ENCODE results near the gene SETD6.
"Not testable (repeated sequence)": the region's sequence is repeated elsewhere in the genome, so short reads cannot be mapped to it uniquely, and the experiment has no call there.

The SETD6 gene

DNA sequence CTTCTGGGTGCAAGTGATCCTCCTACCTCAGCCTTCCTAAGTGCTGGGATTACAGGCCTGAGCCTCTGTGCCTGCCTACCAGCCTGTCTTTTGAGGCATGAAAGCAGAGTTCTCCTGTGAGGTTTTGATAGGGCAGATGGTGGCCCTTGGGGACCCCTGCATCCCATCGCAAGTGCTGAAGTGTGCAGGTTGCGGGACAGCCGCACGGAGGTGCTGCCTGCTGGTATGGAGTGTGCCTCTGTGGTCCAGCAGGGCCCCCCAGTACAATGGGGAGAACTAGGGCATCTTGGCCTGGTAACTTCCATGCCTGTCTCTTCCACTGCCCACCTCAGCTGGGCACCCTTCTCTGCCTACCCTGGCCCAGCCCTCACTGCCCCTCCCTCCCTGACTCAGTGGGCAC, 25.3 kb upstream of the SETD6 start:
- Histone ChIP-seq H3K36me3 (replicated peaks in 1 of 2; ENCODE audit: control insufficient read depth in 2 of 2, insufficient read depth in 2 of 2, low read length in 2 of 2) (no peaks in the 10 kb centered on the region), H3K79me1 (ENCODE audit: low read depth, low read length) (no peaks in the 10 kb centered on the region), H3K9me3 (replicated peaks in 1 of 2; ENCODE audit: control insufficient read depth in 2 of 2, insufficient read depth in 1 of 2, low read depth in 1 of 2, low read length in 2 of 2) (no peaks in the 10 kb centered on the region), H3K27me3 (ENCODE audit: control insufficient read depth in 3 of 3, insufficient read depth in 3 of 3, low read depth in 1 of 3, low read length in 3 of 3) (no peaks in the 10 kb centered on the region), H2BK12ac (ENCODE audit: low read length) (no peak overlapping the region), H3K14ac (ENCODE audit: low read length) (peak overlapping the region; percentile 41), H2AK5ac (ENCODE audit: low read depth, low read length) (peak overlapping the region; percentile 1), H2BK5ac (ENCODE audit: low read length) (no peak overlapping the region), H3K23ac (ENCODE audit: low read depth, low read length, poor library complexity) (no peak overlapping the region), H2BK120ac (ENCODE audit: low read depth, low read length) (no peak overlapping the region), H4K8ac (ENCODE audit: low read depth, low read length) (no peak overlapping the region), H3K18ac (ENCODE audit: low read length) (peak overlapping the region; percentile 67), H3K4ac (ENCODE audit: low read length) (no peak overlapping the region), H3K4me1 (ENCODE audit: control insufficient read depth in 2 of 2, insufficient read depth in 1 of 2, low read depth in 1 of 2, low read length in 2 of 2) (peaks cover 27 to 37% of the 10 kb centered on the region in 2 donors), H3K4me3 (ENCODE audit: low read length in 2 of 2) (no peak overlapping the region), H3K9ac (ENCODE audit: low read depth, low read length, poor library complexity) (no peak overlapping the region), H3K27ac (replicated peaks; ENCODE audit: low read length) (no peak overlapping the region), H2AFZ (ENCODE audit: low read length) (no peak overlapping the region), H3K4me2 (ENCODE audit: insufficient read depth, low read length, poor library complexity, severe bottlenecking) (no peak overlapping the region), H4K91ac (ENCODE audit: low read depth, low read length, poor library complexity) (no peak overlapping the region), H2BK15ac (ENCODE audit: low read length) (peak overlapping the region; percentile 54)
- WGBS, 2 donors (ENCODE audit: extremely low coverage in 2 of 2, insufficient read length in 2 of 2, insufficient replicate concordance in 1 of 2) = no CpG with 5 or more reads among the region's 4 CpGs
- no peak for DNase-seq (ENCODE audit: low spot score)

DNA sequence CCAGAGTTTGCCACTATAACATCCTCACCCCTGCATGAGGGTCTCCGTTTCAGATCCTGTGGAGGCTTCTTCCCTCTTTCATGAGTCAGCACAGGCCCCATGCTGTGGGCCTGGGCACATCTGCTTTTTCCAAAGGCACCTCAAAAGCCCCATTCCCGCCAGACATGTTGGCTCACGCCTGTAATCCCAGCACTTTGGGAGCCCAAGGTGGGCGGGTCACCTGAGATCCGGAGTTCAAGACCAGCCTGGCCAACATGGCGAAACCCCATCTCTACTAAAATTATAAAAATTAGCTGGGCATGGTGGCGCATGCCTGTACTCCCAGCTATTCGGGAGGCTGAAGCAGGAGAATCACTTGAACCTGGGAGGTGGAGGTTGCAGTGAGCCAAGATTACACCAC, 24.8 kb upstream of the SETD6 start:
- not testable (repeated sequence) for H4K91ac ChIP-seq (ENCODE audit: low read depth, low read length, poor library complexity); H2BK15ac ChIP-seq (ENCODE audit: low read length); H2AK5ac ChIP-seq (ENCODE audit: low read depth, low read length); H3K14ac ChIP-seq (ENCODE audit: low read length); H3K27me3 ChIP-seq (ENCODE audit: control insufficient read depth in 3 of 3, insufficient read depth in 3 of 3, low read depth in 1 of 3, low read length in 3 of 3); H3K27ac ChIP-seq (replicated peaks; ENCODE audit: low read length); H2BK120ac ChIP-seq (ENCODE audit: low read depth, low read length); H2AFZ ChIP-seq (ENCODE audit: low read length); H3K4ac ChIP-seq (ENCODE audit: low read length); H3K79me1 ChIP-seq (ENCODE audit: low read depth, low read length); H2BK12ac ChIP-seq (ENCODE audit: low read length); H3K18ac ChIP-seq (ENCODE audit: low read length); H3K4me2 ChIP-seq (ENCODE audit: insufficient read depth, low read length, poor library complexity, severe bottlenecking); DNase-seq (ENCODE audit: low spot score); H3K23ac ChIP-seq (ENCODE audit: low read depth, low read length, poor library complexity); H3K36me3 ChIP-seq (replicated peaks in 1 of 2; ENCODE audit: control insufficient read depth in 2 of 2, insufficient read depth in 2 of 2, low read length in 2 of 2); H3K4me3 ChIP-seq (ENCODE audit: low read length in 2 of 2); H3K9ac ChIP-seq (ENCODE audit: low read depth, low read length, poor library complexity); H3K9me3 ChIP-seq (replicated peaks in 1 of 2; ENCODE audit: control insufficient read depth in 2 of 2, insufficient read depth in 1 of 2, low read depth in 1 of 2, low read length in 2 of 2); H2BK5ac ChIP-seq (ENCODE audit: low read length); H4K8ac ChIP-seq (ENCODE audit: low read depth, low read length)
- H3K4me1 ChIP-seq (ENCODE audit: control insufficient read depth in 2 of 2, insufficient read depth in 1 of 2, low read depth in 1 of 2, low read length in 2 of 2) = peaks cover 26 to 35% of the 10 kb centered on the region in 2 donors
- WGBS, 2 donors (ENCODE audit: extremely low coverage in 2 of 2, insufficient read length in 2 of 2, insufficient replicate concordance in 1 of 2) = no CpG with 5 or more reads among the region's 8 CpGs

DNA sequence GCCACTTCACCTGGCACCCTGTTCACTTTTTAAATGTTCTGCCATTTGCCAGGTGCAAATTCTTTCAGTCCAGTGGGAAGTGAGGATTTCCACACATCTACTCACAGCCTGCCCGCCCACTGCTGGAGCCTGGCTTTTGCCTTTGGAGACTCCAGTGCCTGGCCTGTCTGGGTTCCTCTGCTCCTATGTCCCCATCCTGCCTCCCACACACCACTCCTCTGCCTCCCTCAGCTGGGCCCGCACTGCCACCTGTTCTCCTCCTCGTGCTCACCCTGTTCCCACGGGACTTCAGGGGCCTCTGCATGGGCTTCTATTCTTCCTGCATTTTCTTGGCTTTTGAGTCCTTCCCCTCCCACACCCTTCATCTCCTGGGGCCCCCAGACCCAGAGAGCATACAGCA, 23.3 kb upstream of the SETD6 start:
- H3K27me3 ChIP-seq (ENCODE audit: control insufficient read depth in 3 of 3, insufficient read depth in 3 of 3, low read depth in 1 of 3, low read length in 3 of 3) = no peaks in the 10 kb centered on the region
- peak overlapping the region; percentile 36 for H2AFZ ChIP-seq (ENCODE audit: low read length)
- no peaks in the 10 kb centered on the region for H3K36me3 ChIP-seq (replicated peaks in 1 of 2; ENCODE audit: control insufficient read depth in 2 of 2, insufficient read depth in 2 of 2, low read length in 2 of 2)
- peaks cover 38 to 44% of the 10 kb centered on the region in 2 donors for H3K4me1 ChIP-seq (ENCODE audit: control insufficient read depth in 2 of 2, insufficient read depth in 1 of 2, low read depth in 1 of 2, low read length in 2 of 2)
- H3K18ac ChIP-seq (ENCODE audit: low read length) = peak overlapping the region; percentile 63
- H2BK15ac ChIP-seq (ENCODE audit: low read length) = peak overlapping the region; percentile 20
- peak overlapping the region; percentile 63 for H3K9ac ChIP-seq (ENCODE audit: low read depth, low read length, poor library complexity)
- no peak overlapping the region for H3K4ac ChIP-seq (ENCODE audit: low read length)
- H3K27ac ChIP-seq (replicated peaks; ENCODE audit: low read length) = peak overlapping the region; percentile 27
- H2BK120ac ChIP-seq (ENCODE audit: low read depth, low read length) = no peak overlapping the region
- H3K23ac ChIP-seq (ENCODE audit: low read depth, low read length, poor library complexity) = peak overlapping the region; percentile 71
- no peak overlapping the region for H3K4me2 ChIP-seq (ENCODE audit: insufficient read depth, low read length, poor library complexity, severe bottlenecking)
- H4K91ac ChIP-seq (ENCODE audit: low read depth, low read length, poor library complexity) = no peak overlapping the region
- no peak overlapping the region for H4K8ac ChIP-seq (ENCODE audit: low read depth, low read length)
- H3K9me3 ChIP-seq (replicated peaks in 1 of 2; ENCODE audit: control insufficient read depth in 2 of 2, insufficient read depth in 1 of 2, low read depth in 1 of 2, low read length in 2 of 2) = no peaks in the 10 kb centered on the region
- H3K4me3 ChIP-seq (ENCODE audit: low read length in 2 of 2) = no peak overlapping the region
- no peaks in the 10 kb centered on the region for H3K79me1 ChIP-seq (ENCODE audit: low read depth, low read length)
- no peak overlapping the region for H2AK5ac ChIP-seq (ENCODE audit: low read depth, low read length)
- H2BK12ac ChIP-seq (ENCODE audit: low read length) = no peak overlapping the region
- no peak for DNase-seq (ENCODE audit: low spot score)
- WGBS, 2 donors (ENCODE audit: extremely low coverage in 2 of 2, insufficient read length in 2 of 2, insufficient replicate concordance in 1 of 2) = no CpG with 5 or more reads among the region's 4 CpGs
- no peak overlapping the region for H3K14ac ChIP-seq (ENCODE audit: low read length)
- no peak overlapping the region for H2BK5ac ChIP-seq (ENCODE audit: low read length)

DNA sequence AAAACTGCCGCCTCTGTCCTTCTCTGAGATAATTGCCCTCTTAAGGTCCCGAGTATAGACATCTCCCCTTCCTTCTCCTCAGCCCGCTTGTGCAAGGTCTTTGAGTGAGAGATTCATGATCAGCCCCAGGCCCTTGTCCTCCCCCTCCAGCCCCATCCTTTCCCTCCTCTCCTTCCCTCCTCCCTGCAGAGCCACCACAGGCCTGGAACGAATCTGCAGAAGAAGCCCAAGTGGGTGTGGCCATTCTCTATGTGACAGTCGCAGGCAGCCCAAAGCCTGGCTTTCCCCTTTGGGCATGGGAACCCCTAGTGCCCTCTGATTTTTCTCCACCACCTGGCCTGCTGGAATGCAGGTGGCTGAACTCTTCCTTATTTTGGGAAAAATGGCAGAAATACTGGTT, 22.6 kb upstream of the SETD6 start:
- H2BK15ac ChIP-seq (ENCODE audit: low read length) = peak overlapping the region; percentile 2
- H2BK120ac ChIP-seq (ENCODE audit: low read depth, low read length) = no peak overlapping the region
- no peak overlapping the region for H3K4me2 ChIP-seq (ENCODE audit: insufficient read depth, low read length, poor library complexity, severe bottlenecking)
- peak overlapping the region; percentile 42 for H2AK5ac ChIP-seq (ENCODE audit: low read depth, low read length)
- H3K36me3 ChIP-seq (replicated peaks in 1 of 2; ENCODE audit: control insufficient read depth in 2 of 2, insufficient read depth in 2 of 2, low read length in 2 of 2) = no peaks in the 10 kb centered on the region
- no peak overlapping the region for H3K23ac ChIP-seq (ENCODE audit: low read depth, low read length, poor library complexity)
- no peak overlapping the region for H4K91ac ChIP-seq (ENCODE audit: low read depth, low read length, poor library complexity)
- no peaks in the 10 kb centered on the region for H3K9me3 ChIP-seq (replicated peaks in 1 of 2; ENCODE audit: control insufficient read depth in 2 of 2, insufficient read depth in 1 of 2, low read depth in 1 of 2, low read length in 2 of 2)
- no CpG with 5 or more reads among the region's 5 CpGs for WGBS, 2 donors (ENCODE audit: extremely low coverage in 2 of 2, insufficient read length in 2 of 2, insufficient replicate concordance in 1 of 2)
- H3K4me3 ChIP-seq (ENCODE audit: low read length in 2 of 2) = no peak overlapping the region
- no peaks in the 10 kb centered on the region for H3K79me1 ChIP-seq (ENCODE audit: low read depth, low read length)
- no peaks in the 10 kb centered on the region for H3K27me3 ChIP-seq (ENCODE audit: control insufficient read depth in 3 of 3, insufficient read depth in 3 of 3, low read depth in 1 of 3, low read length in 3 of 3)
- no peak overlapping the region for H3K9ac ChIP-seq (ENCODE audit: low read depth, low read length, poor library complexity)
- no peak overlapping the region for H4K8ac ChIP-seq (ENCODE audit: low read depth, low read length)
- H3K4ac ChIP-seq (ENCODE audit: low read length) = no peak overlapping the region
- DNase-seq (ENCODE audit: low spot score) = no peak
- peaks cover 38 to 40% of the 10 kb centered on the region in 2 donors for H3K4me1 ChIP-seq (ENCODE audit: control insufficient read depth in 2 of 2, insufficient read depth in 1 of 2, low read depth in 1 of 2, low read length in 2 of 2)
- no peak overlapping the region for H2BK5ac ChIP-seq (ENCODE audit: low read length)
- peak overlapping the region; percentile 36 for H2AFZ ChIP-seq (ENCODE audit: low read length)
- H2BK12ac ChIP-seq (ENCODE audit: low read length) = no peak overlapping the region
- no peak overlapping the region for H3K27ac ChIP-seq (replicated peaks; ENCODE audit: low read length)
- H3K14ac ChIP-seq (ENCODE audit: low read length) = no peak overlapping the region
- peak overlapping the region; percentile 4 for H3K18ac ChIP-seq (ENCODE audit: low read length)
